Ramos (cell line): ENCODE measurements around the gene COPS4.
"Not testable (repeated sequence)": the region's sequence is repeated elsewhere in the genome, so short reads cannot be mapped to it uniquely, and the experiment has no call there.

Experiments
- in situ Hi-C: fragments of 300-500 bp; cut with MboI; formaldehyde crosslinking; loops from one replicate; pipeline ENCODE4 v1.14.3; 2022; ENCODE audit warnings: low sequenced_read_pairs; ENCODE audit not compliant: unreplicated experiment

The COPS4 gene

GRCh38 chr4:83022724-83023450 lies 12.1 kb upstream of the COPS4 start:
- in situ Hi-C loops, result no loop called here

- in situ Hi-C loops, result not testable (repeated sequence)
Observed at GRCh38 chr4:83023599-83023998, 11.4 kb upstream of the COPS4 start.

- in situ Hi-C loops, result no loop called here
Observed at GRCh38 chr4:83024233-83024632, 10.8 kb upstream of the COPS4 start.

- in situ Hi-C loops, result no loop called here
Observed at GRCh38 chr4:83025563-83025962, 9.4 kb upstream of the COPS4 start.

- in situ Hi-C loops, result no loop called here
Observed at GRCh38 chr4:83028976-83029375, 6.0 kb upstream of the COPS4 start.

- in situ Hi-C loops, result no loop called here
Observed at GRCh38 chr4:83029688-83030087, 5.3 kb upstream of the COPS4 start.

- in situ Hi-C loops, result no loop called here
Observed at GRCh38 chr4:83036991-83037665, 2.1 kb downstream of the COPS4 start.

- in situ Hi-C loops, result no loop called here
Observed at GRCh38 chr4:83040269-83040668, 5.3 kb downstream of the COPS4 start.

- in situ Hi-C loops, result not testable (repeated sequence)
Observed at GRCh38 chr4:83043157-83043556, 8.2 kb downstream of the COPS4 start.

- in situ Hi-C loops, result no loop called here
Observed at GRCh38 chr4:83043801-83044407, 8.9 kb downstream of the COPS4 start.

- in situ Hi-C loops, result no loop called here
Observed at GRCh38 chr4:83046693-83047473, 11.9 kb downstream of the COPS4 start.

- in situ Hi-C loops, result not testable (repeated sequence)
Observed at GRCh38 chr4:83048781-83049180, 13.8 kb downstream of the COPS4 start.

- in situ Hi-C loops, result loop anchor here (25.0 kb wide), 1 partner anchor 582 kb away; no protein-coding TSS in a partner anchor
Observed at GRCh38 chr4:83054928-83055327, 19.9 kb downstream of the COPS4 start.

GRCh38 chr4:83062739-83063138 lies 27.8 kb downstream of the COPS4 start:
- in situ Hi-C loops, result loop anchor here (25.0 kb wide), 1 partner anchor 575 kb away; no protein-coding TSS in a partner anchor

GRCh38 chr4:83065266-83065665 lies 30.3 kb downstream of the COPS4 start:
- in situ Hi-C loops, result loop anchor here (5.0 to 25.0 kb wide), 2 partner anchors 192 to 572 kb away; no protein-coding TSS in a partner anchor

- in situ Hi-C loops, result loop anchor here (5.0 to 25.0 kb wide), 2 partner anchors 190 to 570 kb away; no protein-coding TSS in a partner anchor
Observed at GRCh38 chr4:83067058-83067639, 32.2 kb downstream of the COPS4 start.

- in situ Hi-C loops, result loop anchor here (25.0 kb wide), 1 partner anchor 566 kb away; no protein-coding TSS in a partner anchor
Observed at GRCh38 chr4:83071116-83071515, 36.1 kb downstream of the COPS4 start.

- in situ Hi-C loops, result loop anchor here (25.0 kb wide), 1 partner anchor 563 kb away; no protein-coding TSS in a partner anchor
Observed at GRCh38 chr4:83074086-83074704, 39.2 kb downstream of the COPS4 start.

- in situ Hi-C loops, result loop anchor here (25.0 kb wide), 1 partner anchor 563 kb away; no protein-coding TSS in a partner anchor
Observed at GRCh38 chr4:83074783-83075182, 39.8 kb downstream of the COPS4 start.
